HK-2 (cell line): ENCODE results near the gene SLC38A9.

ENCODE experiments used
- DNase-seq: peaks from one replicate; pipeline ENCODE4 v3.0.0-alpha.2; 2018; ENCODE audit not compliant: unreplicated experiment

Gene SLC38A9

DNA sequence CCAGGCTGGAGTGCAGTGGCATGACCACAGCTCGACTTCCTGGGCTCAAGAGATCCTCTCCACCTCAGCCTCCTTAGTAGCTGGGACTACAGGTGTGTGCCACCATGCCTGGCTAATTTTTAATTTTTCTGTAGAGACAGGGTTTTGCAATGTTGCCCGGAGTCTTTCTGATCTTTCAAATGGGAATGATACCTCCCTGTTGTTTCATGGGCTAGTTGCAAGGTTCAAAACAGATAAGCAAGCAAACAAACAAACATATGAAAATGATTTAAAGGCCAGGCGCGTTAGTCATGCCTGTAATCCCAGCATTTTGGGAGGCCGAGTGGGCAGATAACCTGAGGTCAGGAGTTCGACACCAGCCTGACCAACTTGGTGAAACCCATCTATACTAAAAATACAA lies 132.1 kb downstream of the SLC38A9 start:
- no peak for DNase-seq

DNA sequence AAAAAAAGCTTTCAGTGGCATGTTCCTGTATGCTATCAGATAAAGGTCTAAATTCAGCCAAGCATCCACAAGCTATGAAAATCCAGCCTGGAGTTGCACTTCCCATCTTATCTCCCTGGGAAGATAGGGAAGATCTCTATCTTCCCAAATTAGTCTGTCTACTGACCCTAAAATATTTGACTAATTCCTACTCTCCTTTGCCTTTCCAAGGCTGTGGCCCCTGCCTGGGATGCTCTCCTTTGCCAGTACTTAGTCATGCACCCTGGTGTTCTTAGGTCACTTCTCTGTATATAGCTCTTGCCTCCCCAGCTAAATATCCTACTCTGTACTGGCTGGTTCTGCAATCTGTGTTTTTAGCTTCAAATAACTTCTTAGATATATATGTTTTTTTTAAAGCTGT lies 133.4 kb downstream of the SLC38A9 start:
- no peak for DNase-seq

DNA sequence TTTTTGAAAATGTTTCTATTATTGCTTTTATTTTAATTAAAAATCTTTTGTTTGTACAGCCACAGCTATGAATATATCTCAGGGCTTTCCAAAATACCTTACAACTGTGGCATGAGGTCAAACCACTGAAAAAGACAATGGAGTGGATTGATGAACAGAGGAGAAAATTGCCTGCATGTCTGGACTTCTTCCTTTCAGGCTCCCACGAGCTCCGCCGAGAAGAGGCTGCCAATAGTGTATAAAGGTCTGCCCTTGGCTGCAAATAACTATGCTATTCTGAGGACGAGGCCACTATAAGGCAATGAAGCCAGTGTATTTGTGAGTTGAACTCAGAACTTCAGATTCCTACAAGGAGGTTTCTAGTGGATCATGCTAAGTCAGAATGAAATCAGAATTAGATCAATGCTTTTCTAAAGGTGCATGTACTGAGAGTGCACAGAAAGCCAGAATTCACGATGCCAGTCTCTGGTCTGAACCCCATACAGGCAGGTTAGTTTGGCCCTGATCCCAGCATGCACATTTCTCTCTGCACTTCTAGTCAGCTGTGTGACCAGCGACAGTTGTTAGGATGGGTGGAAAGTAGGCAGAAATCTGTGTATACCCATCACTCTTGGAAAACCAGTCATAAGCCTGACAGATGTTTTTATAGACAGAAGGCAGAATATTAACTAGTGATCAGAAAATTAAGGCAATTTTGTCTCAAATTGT lies 134.6 kb downstream of the SLC38A9 start:
- no peak for DNase-seq

DNA sequence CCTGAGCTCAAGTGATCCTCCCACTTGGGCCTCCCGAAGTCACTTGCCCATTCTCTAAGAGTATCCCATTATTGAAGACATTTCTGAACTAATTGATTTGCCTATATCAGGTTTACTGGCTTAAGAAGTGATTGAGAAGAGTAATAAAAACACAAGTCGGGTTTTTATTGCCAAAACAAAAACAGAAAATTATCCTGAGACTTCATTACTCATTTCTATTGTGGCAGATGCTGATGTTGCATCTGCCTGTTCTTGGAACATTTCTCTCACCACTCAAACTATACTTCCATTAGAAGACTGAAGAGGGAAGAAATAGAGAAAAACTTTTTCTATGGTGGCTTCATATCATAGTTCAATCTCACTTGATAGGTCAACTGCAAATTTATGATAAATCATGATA lies 135.5 kb downstream of the SLC38A9 start:
- DNase-seq: no peak
